ENCODE measurements around the gene ZNF471.

Gene ZNF471

GRCh38 chr19:56507446-56508289 is at the start of gene ZNF471:
ZNF471 (plus strand) TSS chr19:56507855; CDS start chr19:56511572, 3,717 bp downstream.
- no peak for DNase-seq

GRCh38 chr19:56474308-56474707 is 33.3 kb upstream of the ZNF471 start:
- DNase-seq: no peak

GRCh38 chr19:56476093-56476492 is 31.6 kb upstream of the ZNF471 start:
- DNase-seq: no peak

DNA sequence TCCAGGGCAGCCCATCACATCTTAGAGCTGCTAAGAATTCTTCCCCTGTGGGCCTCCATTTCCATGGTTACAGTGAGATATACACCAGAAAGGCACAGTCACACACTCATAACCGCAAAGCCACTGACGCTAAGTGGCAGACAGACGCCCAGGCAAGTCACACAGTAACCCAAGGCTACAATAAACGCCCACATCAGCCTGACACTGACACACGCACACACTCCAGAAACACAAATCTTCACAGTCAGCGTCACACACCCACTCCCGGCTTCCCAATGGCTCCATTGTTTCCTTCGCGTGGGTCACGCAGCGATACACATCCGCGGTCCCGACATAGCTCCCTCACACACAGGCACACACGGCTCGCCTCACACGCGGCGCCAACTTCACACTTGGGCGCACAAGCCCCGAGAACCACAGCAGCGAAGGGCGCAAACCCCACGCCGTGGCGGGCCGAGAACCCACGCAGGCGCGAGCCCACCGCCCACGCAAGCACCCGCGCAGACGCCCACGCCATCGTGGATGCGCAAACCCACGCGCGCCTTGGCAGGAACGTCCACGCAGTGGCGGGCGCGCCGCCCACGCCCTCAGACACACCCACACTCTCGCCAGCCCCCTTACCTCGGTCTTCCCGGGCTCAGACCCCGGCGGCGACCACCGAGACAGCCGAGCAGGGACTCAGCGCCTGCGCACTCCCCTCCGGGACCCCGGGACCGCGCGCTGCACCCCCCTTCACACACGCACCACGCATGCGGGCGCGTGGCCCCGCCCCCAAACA is 30.8 kb upstream of the ZNF471 start, which contains the start of gene ZNF667:
ZNF667 (minus strand) TSS at position 695 of the 778 bp plus-strand sequence. CDS start 14,975 bp downstream, outside the sequence.
- no peak for DNase-seq

DNA sequence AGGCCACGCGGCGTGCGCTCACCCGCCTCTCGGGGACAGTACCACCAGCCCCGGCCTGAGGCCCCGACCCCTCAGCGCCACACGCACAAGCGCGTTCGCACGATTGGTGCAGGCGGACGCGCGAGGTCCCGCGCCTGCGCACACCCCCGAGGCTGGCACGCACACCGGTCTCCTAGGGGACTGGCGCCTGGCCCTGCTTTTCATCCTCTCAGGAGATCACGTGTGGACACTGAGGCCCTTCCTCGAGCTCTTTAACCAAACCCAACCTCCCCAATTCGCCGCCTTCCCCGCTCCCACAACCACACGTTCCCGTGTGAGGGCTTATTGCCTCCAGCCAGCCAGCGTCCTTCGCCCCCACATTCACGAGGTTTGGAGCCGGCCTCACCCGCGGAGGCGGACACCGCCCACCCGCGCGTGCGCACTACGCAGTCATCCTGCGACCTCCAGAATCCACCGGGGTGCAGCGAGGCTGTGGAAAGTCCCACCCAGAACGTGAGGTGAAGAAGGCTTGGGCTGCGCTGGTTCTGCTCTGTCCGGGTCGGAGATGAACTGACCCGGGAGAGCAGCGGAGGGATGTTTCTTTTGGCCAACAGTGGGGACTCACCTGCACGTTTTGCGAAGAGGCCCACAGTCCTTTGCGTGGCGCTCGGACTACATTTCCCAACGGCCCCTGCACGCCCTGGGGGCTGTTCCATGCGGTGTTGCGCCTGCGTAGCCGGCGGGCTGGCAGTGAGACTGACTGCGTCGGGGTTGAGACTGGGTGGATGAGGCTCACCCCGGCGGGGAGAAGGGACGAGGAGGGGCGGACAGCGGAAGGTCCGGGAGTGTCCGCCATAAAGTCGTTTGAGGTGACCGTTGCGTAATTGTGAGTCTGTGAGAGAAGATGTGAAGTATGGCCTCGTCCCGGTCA is 30.0 kb upstream of the ZNF471 start:
- no peak for DNase-seq

DNA sequence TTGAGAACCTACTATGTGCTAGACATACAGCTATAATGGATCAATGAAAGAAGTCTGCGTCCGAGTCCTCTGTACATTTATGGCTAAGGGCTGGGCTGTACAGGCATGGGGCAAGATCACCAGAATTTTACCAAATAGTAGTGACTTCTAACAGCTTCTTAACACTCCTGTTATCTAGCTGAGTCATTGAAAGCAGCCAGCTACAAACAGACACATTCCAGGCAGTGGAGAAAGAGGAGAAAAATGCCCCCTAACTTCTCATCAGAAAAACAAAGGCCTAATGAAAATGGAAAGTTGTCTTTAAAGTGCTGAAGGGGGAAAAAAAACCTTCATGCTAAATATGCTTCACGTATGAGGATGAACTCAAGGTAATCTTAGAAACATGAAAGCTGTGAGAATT is 16.3 kb upstream of the ZNF471 start:
- DNase-seq: no peak

GRCh38 chr19:56504581-56504980 is 3.1 kb upstream of the ZNF471 start:
- DNase-seq: no peak

DNA sequence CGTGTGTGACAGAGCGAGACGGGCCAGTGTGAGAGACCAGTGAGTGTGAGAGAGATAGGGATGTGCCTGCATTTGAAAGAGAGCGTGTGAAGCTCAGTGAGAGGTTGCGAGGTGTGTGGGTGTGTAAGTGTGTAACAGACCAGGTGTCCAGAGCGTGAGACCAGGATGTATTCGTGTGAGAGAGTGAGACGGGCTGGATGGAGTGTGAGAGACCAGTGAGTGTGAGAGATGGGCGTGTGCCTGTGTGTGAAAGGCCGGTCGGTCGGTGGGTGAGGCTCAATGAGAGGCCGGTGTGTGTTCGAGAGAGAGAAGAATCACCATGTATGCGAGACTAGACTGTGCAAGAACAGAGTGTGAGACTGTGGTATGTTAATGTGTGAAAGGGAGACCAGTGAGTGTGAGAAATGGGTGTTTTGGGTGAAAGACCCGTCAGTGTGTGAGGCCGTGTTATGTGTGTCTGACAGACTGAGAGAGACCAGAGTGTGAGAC is 679 bp downstream of the ZNF471 start:
- DNase-seq: no peak

DNA sequence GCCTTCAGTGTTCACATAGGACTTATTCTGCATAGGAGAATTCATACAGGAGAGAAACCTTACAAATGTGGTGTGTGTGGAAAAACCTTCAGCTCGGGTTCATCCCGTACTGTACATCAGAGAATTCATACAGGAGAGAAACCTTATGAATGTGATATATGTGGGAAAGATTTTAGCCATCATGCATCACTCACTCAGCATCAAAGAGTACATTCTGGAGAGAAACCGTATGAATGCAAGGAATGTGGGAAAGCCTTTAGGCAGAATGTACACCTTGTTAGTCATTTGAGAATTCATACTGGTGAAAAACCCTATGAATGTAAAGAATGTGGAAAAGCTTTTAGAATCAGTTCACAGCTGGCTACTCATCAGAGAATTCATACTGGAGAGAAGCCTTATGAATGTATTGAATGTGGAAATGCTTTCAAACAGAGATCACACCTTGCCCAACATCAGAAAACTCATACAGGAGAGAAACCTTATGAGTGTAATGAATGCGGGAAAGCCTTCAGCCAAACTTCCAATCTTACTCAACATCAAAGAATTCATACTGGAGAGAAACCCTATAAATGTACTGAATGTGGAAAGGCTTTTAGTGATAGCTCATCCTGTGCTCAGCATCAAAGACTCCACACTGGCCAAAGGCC is 17.7 kb downstream of the ZNF471 start:
- no peak for DNase-seq

DNA sequence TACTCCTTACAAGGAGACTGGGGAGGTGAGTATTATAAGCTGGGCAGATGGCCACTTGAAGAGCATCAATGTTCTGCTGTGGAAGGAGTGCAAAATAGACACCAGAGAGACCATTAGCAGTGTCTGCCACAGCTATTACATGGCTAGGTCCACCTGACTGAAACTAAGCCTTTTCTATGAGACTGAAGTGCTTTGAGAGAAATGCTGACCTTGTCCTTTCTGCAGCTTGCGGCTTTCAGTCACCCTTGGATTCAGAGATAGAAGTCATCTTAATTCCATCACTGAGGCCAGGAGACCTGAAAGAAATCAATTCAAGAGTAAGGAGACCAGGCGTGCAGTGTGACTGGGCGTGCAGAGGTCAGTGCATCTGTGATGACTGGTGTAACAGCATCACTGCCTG is 29.8 kb downstream of the ZNF471 start:
- DNase-seq: no peak

- DNase-seq: peak; percentile 77 to 83
Measured at GRCh38 chr19:56538254-56538760, 30.7 kb downstream of the ZNF471 start.

DNA sequence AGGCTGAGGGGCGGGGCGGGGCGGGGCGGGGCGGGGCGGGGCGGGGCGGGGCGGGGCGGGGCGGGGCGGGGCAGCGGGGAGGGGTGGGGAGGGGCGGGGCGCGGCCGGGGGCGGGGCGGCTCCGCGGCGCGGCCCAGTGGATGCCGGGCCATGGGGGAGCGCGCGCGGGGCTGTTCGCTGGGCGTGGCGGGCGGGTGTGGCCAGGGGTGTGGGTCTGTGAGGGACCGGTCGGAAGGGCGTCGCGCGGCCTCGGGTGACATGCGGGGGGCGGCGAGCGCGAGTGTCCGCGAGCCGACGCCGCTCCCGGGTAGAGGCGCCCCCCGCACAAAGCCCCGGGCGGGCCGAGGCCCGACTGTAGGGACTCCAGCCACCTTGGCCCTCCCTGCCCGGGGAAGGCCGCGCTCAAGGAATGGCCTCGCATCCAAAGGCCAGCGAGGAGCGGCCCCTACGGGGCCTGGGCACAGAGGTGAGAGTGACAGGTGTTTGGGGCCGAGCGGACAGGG is 31.2 kb downstream of the ZNF471 start, which contains the start of gene ZFP28:
ZFP28 (plus strand) TSS at position 188 of the 503 bp plus-strand sequence; CDS start at position 259, 71 bp downstream.
- peak; percentile 42 to 71 for DNase-seq

GRCh38 chr19:56543776-56544175 is 36.1 kb downstream of the ZNF471 start:
- no peak for DNase-seq

- DNase-seq: no peak
Measured at GRCh38 chr19:56547535-56547934, 39.9 kb downstream of the ZNF471 start.

GRCh38 chr19:56554272-56554869 is 46.7 kb downstream of the ZNF471 start:
- no peak for DNase-seq

- DNase-seq: no peak
Measured at GRCh38 chr19:56562766-56563165, 55.1 kb downstream of the ZNF471 start.

- DNase-seq: peak; percentile 41 to 43
Measured at GRCh38 chr19:56566904-56567273, 59.2 kb downstream of the ZNF471 start.

DNA sequence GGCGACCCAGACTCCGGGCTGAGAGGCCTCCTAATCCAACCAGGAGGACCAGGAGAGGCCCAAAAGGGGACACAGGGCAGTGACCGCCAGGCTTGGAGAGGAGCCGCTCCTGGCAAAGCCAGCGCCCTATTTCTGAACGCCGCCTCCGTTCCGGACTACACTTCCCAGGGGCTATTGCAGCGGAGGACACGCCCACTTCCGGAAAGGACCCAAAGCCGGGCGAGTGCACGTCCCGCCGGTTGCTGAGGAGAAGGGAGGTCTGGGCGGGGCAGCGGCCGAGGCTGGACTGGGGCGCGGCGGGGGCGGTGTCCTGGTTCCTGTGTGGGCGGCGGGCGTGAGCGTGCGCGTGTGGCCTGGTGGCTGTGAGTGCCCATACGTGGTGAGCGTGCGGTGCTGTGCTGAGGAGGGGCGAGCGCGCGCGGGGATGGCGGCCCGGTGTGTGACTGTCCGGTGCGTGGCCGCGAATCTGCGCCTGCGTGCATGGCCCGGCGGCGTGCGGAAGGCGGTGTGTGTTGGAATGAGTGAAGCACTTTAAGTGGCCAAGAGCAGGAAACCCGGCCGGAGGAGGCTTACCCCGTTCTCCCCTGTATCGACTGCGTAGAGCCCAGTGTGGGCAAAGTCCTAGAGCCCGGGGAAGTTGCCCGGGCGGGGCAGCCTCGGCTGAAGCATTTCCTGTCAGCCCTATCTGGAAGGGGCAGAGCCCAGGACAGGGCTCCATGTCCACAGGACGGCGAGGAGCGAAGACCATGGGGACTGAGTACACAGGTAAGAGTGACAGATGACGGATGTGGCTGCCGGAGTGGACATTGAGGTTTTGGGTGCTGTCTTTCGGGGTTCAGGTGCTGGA is 59.8 kb downstream of the ZNF471 start, which contains the start of gene ZNF470:
ZNF470 (plus strand) TSS at position 195 of the 847 bp plus-strand sequence. CDS start 2,844 bp downstream, outside the sequence.
- peak; percentile 84 to 91 for DNase-seq

DNA sequence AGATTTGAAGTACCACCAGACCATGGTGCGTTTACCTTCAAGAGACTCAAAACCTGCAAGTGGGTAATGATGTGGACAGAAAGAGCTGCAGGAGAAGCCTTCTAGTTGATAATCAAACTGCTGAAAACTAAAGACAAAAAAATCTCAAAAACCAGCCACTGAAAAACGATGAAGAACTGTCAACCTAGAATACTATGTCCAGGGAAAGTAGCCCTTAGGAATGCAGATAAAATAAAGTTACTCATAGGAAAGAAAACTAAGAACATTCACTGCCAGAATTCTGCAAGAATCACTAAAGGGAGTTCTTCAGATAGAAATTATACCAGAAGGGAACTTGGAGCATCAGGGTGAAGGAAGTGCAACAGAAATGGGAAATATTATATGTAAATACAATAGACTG is 64.9 kb downstream of the ZNF471 start:
- DNase-seq: no peak

- DNase-seq: no peak
Measured at GRCh38 chr19:56573914-56574313, 66.3 kb downstream of the ZNF471 start.
